Measurements from ENCODE around the gene PSMC3.

- TF ChIP-seq CTCF (conservative IDR thresholded peaks at IDR 0.05; ENCODE audit: low read depth, low read length) (no peak), EZH2 (IDR thresholded peaks at IDR 0.05; ENCODE audit: borderline replicate concordance, low read depth, low read length, poor library complexity, severe bottlenecking) (no peak)
These were observed 49.5 kb downstream of the PSMC3 start for GRCh38 chr11:47376525-47377371.

Measured in A673 (cell line).